OCI-LY1 (cell line): ENCODE measurements around the gene NUMB.

Experiments
- EZH2 ChIP-seq: fragments of 200-600 bp; sonication (generic), shearing (Covaris generic); IDR thresholded peaks from 2 replicates; pipeline ENCODE4 v1.8.0; 2017; ENCODE audit warnings: borderline replicate concordance, mixed run types, mild to moderate bottlenecking, antibody characterized with exemption, low read length, moderate library complexity, mixed read lengths
- TF ChIP-seq, protein P1 (sequence below): fragments of 200-600 bp; sonication (generic), shearing (Covaris generic); IDR thresholded peaks from 2 replicates; pipeline ENCODE4 v1.5.1; 2017; ENCODE audit warnings: mild to moderate bottlenecking, antibody characterized with exemption, low read length, moderate library complexity, mixed read lengths

DNA sequence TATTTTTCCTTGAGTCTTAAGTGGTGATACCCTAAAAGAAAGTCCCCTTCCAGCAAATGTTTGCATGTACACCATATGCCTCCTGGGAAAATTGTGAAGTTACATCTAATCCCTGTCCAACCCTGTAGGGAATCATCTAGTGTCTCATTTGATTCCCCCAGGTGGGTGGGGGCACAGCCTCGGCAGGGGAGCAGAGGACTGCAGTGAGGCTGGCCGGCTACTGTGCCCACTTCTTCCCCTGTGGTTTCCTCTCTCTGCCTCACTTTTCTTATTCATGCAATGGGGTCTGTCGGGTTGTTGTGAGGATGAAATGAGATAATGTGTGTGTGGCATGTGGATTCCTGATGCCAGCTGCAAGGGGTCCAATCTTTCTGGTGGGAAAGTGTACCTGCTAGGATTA lies 215.0 kb downstream of the NUMB start:
- TF ChIP-seq, protein P1, sequence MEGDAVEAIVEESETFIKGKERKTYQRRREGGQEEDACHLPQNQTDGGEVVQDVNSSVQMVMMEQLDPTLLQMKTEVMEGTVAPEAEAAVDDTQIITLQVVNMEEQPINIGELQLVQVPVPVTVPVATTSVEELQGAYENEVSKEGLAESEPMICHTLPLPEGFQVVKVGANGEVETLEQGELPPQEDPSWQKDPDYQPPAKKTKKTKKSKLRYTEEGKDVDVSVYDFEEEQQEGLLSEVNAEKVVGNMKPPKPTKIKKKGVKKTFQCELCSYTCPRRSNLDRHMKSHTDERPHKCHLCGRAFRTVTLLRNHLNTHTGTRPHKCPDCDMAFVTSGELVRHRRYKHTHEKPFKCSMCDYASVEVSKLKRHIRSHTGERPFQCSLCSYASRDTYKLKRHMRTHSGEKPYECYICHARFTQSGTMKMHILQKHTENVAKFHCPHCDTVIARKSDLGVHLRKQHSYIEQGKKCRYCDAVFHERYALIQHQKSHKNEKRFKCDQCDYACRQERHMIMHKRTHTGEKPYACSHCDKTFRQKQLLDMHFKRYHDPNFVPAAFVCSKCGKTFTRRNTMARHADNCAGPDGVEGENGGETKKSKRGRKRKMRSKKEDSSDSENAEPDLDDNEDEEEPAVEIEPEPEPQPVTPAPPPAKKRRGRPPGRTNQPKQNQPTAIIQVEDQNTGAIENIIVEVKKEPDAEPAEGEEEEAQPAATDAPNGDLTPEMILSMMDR: no peak
- TF ChIP-seq EZH2: no peak
